GM18951 (cell line): ENCODE results near the gene LIMK2.
"Not testable (repeated sequence)": the region's sequence is repeated elsewhere in the genome, so short reads cannot be mapped to it uniquely, and the experiment has no call there.

Experiments
- POLR2A ChIP-seq: IDR thresholded peaks from 4 replicates; pipeline ENCODE4 v1.6.1; 2011; ENCODE audit warnings: mild to moderate bottlenecking; ENCODE audit not compliant: insufficient read length, insufficient read depth; ENCODE audit errors: extremely low read depth
- in situ Hi-C: fragments of 300-500 bp; cut with MboI; formaldehyde crosslinking; loops from one replicate; pipeline ENCODE4 v1.12.0; 2022; ENCODE audit warnings: low sequenced_read_pairs, mixed read lengths, inconsistent platforms; ENCODE audit not compliant: unreplicated experiment

Gene LIMK2

DNA sequence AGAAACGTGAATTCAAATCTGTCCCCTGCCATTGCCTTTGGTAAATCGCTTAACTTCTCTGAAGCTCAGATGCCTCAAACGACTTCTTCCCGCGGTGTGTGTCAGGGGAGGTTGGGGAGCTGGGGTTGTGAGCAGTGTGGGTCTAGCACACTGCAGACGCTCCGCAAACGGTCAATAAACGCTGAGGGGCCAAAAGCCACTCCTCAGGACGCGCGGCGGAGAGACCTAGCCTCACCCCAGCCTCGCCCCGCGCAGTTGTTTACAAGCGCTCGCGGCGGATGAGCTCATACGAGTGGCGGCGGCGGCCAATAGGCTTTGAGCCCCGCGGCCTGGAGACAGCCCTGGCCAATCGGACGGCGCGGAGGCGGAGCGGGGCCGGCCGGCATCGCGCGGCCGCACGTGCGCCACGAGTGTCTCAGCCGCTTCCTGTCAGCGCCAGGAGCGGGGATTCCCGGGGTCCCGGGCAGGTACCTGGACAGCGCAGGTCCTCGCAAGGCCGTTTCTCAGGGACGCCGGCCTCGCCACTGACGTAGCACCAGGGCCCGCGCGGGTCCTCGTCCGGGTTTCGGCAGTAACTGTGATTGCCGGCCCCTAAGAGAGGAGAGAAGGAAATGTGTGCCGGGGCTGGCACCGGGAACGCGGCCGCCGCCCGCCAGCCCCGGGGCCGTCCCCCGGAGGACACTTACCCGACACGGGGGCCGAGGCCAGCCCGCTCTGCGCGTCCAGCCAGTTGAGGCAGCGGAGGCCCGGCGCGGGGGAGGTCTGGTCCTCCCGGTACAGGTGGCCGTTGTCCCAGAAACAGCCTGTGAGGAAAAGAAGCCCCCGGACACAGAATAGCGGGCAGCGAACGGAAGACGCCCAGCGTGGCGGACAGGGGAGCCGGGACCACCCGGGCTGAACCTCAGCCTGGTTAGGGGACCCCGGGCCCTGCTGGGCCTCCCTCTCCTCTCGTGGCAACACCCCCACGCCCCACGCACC is 78.7 kb downstream of the LIMK2 start:
- peak; percentile 48 for TF ChIP-seq POLR2A
- in situ Hi-C loops = no loop called here

DNA sequence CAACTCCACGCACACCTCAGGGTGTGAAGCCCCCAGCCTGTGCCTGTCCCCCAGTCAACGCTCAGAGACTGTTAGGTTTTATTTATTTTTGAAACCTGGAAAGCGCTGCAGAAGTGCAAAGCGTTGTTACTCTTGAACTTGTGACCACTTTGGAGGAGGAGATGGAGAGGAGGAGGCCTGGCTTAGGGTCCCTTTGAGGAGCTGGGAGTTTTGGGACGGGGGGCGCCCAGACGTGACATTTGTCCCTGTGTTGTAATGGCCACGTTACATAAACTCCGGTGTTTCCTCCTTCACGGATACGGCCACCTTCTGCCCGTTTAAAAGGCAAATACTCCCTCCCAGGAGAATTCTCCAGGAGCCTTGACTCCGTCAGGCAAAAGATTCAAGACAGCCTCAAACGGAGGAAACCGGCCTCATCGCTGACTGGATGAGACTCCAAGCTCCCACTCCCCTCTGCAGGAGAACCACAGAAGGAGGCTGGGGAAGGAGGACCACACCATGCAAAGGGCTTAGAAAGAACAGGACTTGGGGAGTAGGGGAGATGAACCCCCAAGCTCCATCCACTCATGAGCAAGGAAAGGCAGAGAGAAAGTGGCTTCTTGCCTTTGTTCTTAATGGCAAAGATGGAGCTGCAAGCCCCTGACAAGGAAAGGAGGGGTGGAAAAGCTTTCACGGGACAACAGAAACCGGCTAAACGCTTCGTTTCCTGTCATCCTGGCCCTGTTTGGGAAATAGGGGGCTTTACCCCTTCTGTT is 79.6 kb downstream of the LIMK2 start:
- in situ Hi-C loops = no loop called here
- no peak for TF ChIP-seq POLR2A

DNA sequence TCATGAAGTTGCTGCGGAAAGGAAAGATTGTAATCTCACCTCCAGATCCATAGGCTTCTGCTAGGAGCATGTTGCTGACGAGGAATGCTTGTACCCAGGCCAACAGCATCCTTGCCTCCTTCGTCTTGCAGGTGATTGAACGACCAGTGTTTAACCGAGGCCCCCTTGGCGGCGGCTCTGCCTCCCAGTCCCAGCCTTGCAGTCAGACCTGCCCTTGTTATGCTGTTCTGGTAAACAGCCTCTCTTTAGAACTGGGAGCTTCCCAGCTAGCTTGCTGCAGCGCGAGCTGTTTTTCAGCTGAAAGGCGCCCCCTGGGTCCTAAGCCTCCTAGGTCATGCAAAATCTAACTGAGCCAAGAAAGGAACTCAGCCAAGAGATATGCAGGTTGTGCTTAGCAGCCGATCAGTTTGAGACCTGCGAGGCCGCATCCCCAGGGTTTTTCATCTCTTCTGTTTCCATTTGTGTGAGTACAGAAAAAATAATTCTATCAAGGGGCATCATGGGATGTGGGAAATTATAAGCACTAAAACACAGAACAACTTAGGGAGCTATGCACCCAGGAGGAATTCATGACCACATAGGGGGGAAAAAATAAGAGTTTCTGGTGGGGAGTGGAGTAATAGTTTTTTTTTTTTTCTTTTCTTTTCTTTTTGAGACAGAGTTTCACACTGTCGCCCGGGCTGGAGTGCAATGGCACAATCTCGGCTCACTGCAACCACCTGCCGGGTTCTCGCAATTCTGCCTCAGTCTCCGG is 80.3 kb downstream of the LIMK2 start, which contains the start of gene PIK3IP1:
Gene PIK3IP1 (minus strand): TSS at position 253 of the 754 bp plus-strand sequence. CDS start 144 bp downstream, at position 109.
- in situ Hi-C loops = no loop called here
- no peak for TF ChIP-seq POLR2A

DNA sequence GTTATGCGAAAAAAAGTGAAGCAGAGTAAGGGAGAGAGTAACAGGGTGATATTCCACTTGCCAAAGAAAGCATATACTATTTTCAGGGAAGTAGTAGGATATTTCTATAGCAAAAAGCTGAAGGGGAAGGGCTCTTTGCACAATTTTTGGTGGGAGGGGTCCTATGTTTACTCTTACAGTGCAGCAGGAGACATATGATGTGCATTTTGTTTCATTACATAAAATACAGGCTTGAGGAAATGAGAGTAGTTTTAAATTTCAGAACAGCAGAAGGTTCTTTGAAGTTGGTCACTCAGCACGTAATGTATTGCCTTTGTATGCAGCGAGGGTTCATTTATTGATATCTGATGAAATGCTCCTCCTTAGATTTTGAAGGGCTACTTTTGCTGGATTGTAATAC is 83.3 kb downstream of the LIMK2 start:
- TF ChIP-seq POLR2A = no peak
- in situ Hi-C loops = no loop called here

DNA sequence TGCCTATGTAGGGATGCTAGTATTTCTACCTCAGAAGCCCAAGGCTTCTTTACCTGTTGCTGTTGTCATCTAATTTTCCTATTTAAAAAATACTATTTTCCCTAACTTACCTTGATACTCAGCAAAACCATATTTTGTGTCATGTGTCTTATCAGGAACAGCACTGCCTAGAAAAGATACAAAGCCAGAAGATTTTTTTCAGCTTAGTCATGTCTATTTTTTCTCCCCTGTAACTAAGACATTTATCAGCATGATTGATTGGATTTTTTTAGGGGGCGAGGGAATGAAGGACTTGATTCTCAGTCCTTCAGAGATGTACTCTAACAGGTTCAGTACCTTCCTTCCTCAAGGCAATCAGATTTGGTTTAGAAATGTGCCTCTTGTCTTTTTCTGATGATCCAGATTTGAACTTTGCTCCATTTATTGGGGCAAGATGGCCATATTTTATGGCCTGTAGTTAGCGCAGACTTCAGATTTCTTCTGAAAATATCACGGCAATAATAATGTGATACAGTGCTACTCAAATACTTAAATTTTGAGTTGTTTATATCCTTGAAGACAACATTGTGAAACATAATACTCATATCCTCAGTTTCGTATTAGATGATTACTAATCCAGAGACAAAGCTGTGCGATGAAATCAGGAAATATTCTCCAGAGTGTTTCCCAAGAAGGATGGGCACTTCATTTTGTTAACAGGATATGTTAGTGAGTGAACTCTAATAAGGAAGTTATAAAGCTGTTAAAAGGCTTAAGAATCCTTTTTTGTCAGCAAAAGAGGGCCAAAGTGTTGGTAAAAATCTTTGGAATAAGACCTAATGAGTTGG is 83.9 kb downstream of the LIMK2 start:
- in situ Hi-C loops = no loop called here
- TF ChIP-seq POLR2A = no peak

DNA sequence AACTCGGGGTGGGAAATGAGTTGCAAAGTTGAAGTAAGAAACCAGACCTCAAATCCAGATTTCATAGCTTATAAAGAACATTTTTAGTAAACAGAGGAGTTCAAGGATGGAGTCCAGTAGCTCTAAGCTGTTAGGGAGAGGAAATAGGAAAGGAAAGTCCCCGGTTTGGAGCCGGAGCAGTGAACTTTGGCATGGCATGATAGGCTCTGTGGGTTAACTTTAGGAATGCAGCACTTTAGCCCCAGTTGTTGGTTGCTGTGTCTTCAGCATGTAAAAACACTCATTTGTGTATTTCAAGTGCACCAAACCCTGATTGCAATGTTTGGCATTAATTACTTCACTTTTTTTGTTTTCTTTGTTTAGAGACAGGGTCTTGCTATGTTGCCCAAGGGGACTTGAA is 88.8 kb downstream of the LIMK2 start:
- TF ChIP-seq POLR2A = no peak
- in situ Hi-C loops = no loop called here

DNA sequence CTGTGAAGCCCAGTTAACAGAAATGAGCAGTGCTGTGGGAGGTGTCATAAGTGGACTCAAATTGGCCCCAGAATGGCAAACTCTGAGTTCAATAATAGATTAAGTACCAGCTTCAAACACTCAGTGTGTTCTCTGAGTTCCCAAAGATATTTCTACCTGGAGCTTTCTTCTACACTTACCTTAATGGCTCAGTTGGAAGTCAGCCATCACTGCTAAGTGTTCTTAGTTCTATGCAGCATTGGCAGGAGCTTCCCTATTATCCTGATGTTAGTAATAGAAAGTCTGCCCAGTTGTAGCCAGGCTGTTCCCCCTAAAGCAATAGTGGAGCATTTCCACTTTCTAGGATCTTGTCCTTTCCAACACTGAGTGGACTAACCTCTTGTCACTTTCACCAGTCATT is 89.9 kb downstream of the LIMK2 start:
- no peak for TF ChIP-seq POLR2A

DNA sequence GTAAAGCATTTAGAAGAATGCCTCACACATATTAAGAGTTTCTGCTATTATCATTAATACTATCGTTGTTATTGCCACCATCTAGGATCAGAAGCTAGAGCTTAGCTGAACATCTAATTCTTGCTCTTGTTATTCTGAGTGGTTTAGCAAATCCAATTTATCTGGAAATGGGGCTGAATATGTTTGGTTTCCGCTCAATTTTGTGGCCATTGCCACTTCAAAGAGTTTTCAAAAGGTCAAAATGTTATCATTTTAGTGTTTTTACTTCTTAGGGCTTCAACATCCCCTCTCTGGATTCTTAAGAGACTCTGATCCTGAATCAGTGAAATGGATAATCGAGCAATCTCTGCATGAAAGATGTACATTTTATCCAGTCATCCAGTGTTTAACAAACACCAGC is 90.4 kb downstream of the LIMK2 start:
- TF ChIP-seq POLR2A = no peak
- in situ Hi-C loops = no loop called here

More for the DNA sequence above, 89.9 kb downstream of the LIMK2 start:
- in situ Hi-C loops = no loop called here

DNA sequence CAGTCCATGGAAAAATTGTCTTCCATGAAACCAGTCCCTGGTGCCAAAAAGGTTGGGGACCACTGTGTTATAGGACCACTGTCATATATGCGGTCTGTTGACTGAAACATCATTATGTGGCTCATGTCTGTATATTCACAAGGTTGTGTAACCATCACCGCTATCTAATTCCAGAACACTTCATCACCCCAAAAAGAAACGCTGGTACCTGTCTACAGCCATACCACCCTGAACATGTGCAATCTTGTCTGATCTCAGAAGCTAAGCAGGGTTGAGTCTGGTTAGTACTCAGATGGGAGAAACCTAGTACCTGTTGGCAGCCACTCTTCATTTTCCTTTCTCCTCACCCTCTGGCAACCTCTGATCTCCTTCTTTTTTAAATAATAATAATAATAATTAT is 93.1 kb downstream of the LIMK2 start:
- in situ Hi-C loops = no loop called here
- no peak for TF ChIP-seq POLR2A

DNA sequence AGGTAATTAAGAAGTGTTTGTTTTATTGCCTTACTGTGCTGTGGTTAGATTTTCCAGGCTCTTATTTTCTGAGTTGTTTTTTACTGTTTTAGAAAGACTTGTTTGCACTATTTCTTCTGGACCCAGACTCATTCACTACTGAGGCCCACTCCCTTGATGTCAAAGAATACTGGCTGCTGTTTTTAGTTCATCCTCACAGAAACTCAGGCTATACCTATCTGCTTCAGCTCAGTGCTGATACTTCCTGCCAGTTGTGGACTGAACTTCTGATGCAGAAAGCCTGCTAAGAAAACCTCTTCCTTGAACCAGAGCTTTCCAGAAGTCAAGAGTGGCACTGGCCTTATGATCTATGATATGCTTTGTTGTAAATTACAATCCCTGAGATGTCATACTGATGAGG is 96.1 kb downstream of the LIMK2 start:
- TF ChIP-seq POLR2A = no peak
- in situ Hi-C loops = no loop called here

DNA sequence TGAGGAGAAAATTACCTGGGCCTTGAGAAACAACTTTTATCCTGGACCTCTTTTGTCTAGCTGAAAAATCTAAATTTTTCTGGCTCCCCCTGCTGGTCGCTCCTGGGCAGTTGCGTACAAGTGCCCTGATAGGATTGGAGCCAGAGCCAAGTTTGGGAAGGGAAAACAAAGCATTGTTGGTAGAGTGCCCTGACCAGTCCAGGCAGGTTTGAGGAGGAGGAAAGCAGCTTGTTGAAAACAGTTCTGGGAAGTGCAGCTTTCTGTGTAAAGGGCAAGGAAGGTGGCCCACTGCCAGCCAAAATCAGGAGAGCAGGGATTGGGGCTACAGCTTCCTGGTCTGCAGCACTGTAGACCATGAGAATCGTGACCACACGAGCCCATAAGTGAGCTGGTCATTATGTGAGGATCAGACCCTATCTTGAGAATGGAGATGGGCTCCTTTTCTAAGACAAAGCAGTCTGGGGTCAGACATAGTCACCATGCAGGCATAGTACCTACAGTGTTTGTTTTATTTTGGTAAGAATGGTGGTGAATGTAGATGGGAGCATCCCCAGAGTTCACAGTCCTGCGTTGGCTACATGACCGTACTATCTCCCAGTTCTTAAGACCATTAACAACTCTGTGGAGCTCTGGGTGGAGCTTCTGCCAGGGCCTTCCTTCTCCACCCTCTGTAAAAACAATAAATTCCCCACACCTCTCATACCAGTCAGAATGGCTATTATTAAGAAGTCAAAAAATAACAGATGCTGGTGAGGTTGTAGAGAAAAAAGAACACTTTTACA is 101.5 kb downstream of the LIMK2 start:
- no peak for TF ChIP-seq POLR2A
- in situ Hi-C loops = no loop called here

DNA sequence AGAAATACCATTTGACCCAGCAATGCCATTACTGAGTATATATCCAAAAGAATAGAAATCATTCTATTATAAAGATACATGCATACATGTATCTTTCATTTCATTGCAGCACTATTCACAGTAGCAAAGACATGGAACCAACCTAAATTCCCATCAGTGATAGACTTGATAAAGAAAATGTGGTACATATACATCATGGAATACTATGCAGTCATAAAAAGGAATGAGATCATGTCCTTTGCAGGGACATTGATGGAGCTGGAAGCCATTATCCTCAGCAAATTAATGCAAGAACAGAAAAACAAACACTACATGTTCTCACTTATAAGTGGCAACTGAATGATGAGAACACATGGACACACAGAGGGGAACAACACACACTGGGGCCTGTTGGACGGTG is 102.1 kb downstream of the LIMK2 start:
- in situ Hi-C loops = not testable (repeated sequence)

DNA sequence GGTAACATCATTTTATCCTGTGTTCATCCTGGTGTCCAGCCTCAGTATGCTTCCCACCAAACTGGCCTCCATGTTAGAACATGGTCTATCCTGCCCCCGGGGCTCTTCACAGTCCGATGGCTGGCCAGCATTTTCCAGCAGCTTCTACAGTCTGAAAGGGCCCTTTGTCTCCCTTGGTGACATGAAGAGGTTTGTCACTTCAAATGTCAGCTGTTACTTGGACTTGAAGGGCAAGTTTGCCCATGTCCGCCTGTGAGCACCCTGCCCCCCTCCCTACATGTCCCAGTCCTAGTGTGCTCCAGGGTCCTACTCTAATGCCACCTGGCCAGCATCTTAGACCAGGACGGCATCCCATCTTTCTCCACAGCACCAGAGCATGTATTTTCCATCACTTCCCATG is 109.3 kb downstream of the LIMK2 start:
- TF ChIP-seq POLR2A = no peak
- in situ Hi-C loops = no loop called here
